Measurements from ENCODE around the gene THBS2.

GRCh38 chr6:169190970-169191369 lies 62.7 kb downstream of the THBS2 start:
- TF ChIP-seq CTCF (IDR thresholded peaks at IDR 0.05; ENCODE audit: low read length): no peak
- TF ChIP-seq EZH2 (optimal IDR thresholded peaks at IDR 0.05; ENCODE audit: low read depth, low read length): no peak
